ENCODE results near the gene CYP3A4.
"Not testable (repeated sequence)": the region's sequence is repeated elsewhere in the genome, so short reads cannot be mapped to it uniquely, and the experiment has no call there.

Gene CYP3A4

GRCh38 chr7:99730238-99730810 is 53.7 kb downstream of the CYP3A4 start:
- no peak overlapping the region for H3K27ac Mint-ChIP-seq
- H3K4me3 Mint-ChIP-seq, result no peak overlapping the region
- no peaks in the 10 kb centered on the region for H3K9me3 Mint-ChIP-seq
- no peaks in the 10 kb centered on the region for H3K36me3 Mint-ChIP-seq
- no peak for ATAC-seq
- H3K27me3 Mint-ChIP-seq, result no peaks in the 10 kb centered on the region
- no peaks in the 10 kb centered on the region for H3K4me1 Mint-ChIP-seq

GRCh38 chr7:99729486-99730237 is 54.3 kb downstream of the CYP3A4 start:
- Mint-ChIP-seq H3K27ac (no peak overlapping the region), H3K27me3 (no peaks in the 10 kb centered on the region), H3K4me1 (no peaks in the 10 kb centered on the region), H3K4me3 (no peak overlapping the region), H3K9me3 (no peaks in the 10 kb centered on the region), H3K36me3 (no peaks in the 10 kb centered on the region)
- ATAC-seq, result no peak

DNA sequence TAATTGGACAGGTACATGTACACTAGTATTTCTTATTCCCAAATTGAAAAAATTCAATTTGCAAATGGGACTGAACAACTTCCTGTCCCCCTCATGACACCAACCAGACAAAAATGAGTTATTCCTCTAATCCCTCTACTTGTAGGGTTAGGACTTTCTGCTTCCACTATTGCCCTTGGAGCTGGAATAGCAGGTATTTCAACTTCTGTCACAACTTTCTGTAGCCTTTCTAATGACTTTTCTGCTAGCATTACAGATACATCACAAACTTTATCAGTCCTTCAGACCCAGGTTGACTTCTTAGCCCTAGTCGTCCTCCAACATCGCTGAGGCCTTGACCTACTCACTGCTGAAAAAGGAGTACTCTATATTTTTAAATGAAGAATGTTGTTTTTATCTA is 55.4 kb downstream of the CYP3A4 start:
- H3K36me3 Mint-ChIP-seq, result no peaks in the 10 kb centered on the region
- H3K4me1 Mint-ChIP-seq, result no peaks in the 10 kb centered on the region
- no peak overlapping the region for H3K27ac Mint-ChIP-seq
- no peak for ATAC-seq
- no peak overlapping the region for H3K4me3 Mint-ChIP-seq
- no peaks in the 10 kb centered on the region for H3K27me3 Mint-ChIP-seq
- no peaks in the 10 kb centered on the region for H3K9me3 Mint-ChIP-seq

DNA sequence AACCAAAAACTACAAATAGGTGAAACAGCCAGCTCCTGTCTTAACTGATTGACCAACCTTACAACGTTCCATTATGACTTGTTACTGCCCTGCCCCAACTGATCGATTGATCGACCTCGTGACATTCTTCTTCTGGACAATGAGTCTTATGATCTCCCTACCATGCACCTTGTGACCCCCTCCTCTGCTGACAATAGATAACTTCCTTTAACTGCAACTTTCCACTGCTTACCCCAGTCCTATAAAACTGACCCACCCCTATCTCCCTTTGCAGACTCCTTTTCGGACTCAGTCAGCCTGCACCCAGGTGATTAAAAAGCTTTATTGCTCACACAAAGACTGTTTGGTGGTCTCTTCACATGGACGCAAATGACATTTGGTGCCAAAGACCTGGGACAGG is 60.8 kb downstream of the CYP3A4 start:
- not testable (repeated sequence) for ATAC-seq, H3K27me3 Mint-ChIP-seq, H3K4me3 Mint-ChIP-seq, H3K4me1 Mint-ChIP-seq, H3K36me3 Mint-ChIP-seq, H3K9me3 Mint-ChIP-seq, H3K27ac Mint-ChIP-seq

DNA sequence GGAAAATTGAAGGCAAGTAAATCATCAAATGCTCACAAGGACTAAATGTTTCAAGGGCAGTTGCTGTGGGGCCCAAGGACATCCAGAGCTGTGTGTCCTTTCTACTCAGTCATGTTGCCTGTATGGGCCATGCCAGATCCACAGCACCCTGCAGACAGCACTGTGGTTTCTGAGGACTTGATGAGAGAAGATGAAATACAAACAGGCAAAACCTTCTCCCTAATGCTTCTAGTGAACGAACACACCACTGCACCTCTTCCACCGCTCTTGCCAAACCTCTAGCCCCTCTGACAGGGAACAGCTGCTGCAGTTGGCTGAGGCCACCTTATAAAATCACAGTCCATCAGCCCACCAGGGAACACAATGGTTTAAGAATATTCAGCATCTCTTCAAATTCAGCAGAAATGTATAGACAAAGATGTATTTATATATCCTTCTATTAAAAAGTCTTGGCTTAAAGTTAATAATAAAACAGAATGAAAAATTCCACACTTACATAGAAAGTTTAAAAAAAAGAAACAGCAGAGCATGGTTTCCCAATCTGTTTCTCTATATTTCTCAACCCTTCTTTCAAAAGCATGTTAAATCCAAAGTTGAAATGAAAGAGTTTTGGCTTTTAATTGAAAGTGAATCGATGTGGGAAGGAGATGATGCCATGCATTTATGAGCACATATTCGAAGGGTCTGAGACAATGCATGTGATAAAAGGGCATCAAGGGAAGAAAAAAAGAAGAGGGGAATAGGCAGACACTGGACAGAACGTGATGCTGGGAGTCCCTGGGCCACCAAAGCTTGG is 63.0 kb downstream of the CYP3A4 start:
- no peak overlapping the region for H3K4me3 Mint-ChIP-seq
- H3K4me1 Mint-ChIP-seq, result no peaks in the 10 kb centered on the region
- no peak for ATAC-seq
- H3K27ac Mint-ChIP-seq, result no peak overlapping the region
- no peaks in the 10 kb centered on the region for H3K27me3 Mint-ChIP-seq
- H3K36me3 Mint-ChIP-seq, result no peaks in the 10 kb centered on the region
- no peaks in the 10 kb centered on the region for H3K9me3 Mint-ChIP-seq

- H3K27ac Mint-ChIP-seq, result no peak overlapping the region
- H3K4me3 Mint-ChIP-seq, result no peak overlapping the region
- H3K36me3 Mint-ChIP-seq, result peaks cover 6% of the 10 kb centered on the region
- H3K27me3 Mint-ChIP-seq, result peaks cover under 1% of the 10 kb centered on the region
- no peaks in the 10 kb centered on the region for H3K4me1 Mint-ChIP-seq
- ATAC-seq, result no peak
- H3K9me3 Mint-ChIP-seq, result no peaks in the 10 kb centered on the region
Observed at GRCh38 chr7:99719996-99720769, 63.8 kb downstream of the CYP3A4 start.

DNA sequence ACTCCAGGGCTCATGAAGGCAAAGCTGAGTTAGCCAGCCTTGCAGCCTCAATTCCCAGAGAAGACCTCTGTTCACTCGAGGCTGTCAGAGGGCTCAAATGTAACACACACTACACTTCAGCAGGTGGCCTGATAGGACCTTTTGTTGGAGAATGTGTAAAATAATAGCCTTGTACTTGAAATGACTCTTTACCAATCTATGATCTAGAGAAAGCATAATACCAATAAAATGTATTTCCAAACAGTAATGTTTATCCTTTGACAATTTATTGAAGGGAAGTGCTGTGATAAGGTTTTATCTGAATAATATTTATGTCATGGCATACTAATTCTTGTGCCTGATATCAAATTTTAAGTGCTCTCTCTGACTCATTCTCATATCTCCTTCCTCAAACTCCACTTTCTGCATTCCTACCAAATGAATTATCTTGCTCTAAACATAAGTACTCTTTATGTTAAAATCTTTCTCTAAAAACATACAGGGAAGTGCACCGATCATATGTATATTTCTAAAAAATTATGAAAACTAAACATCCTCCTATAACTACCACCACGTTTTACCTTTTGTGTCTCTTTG is 69.9 kb downstream of the CYP3A4 start:
- peaks cover 23% of the 10 kb centered on the region for H3K36me3 Mint-ChIP-seq
- peaks cover 8% of the 10 kb centered on the region for H3K27me3 Mint-ChIP-seq
- H3K9me3 Mint-ChIP-seq, result peaks cover 3% of the 10 kb centered on the region
- no peak overlapping the region for H3K4me3 Mint-ChIP-seq
- H3K27ac Mint-ChIP-seq, result no peak overlapping the region
- ATAC-seq, result no peak
- H3K4me1 Mint-ChIP-seq, result no peaks in the 10 kb centered on the region

DNA sequence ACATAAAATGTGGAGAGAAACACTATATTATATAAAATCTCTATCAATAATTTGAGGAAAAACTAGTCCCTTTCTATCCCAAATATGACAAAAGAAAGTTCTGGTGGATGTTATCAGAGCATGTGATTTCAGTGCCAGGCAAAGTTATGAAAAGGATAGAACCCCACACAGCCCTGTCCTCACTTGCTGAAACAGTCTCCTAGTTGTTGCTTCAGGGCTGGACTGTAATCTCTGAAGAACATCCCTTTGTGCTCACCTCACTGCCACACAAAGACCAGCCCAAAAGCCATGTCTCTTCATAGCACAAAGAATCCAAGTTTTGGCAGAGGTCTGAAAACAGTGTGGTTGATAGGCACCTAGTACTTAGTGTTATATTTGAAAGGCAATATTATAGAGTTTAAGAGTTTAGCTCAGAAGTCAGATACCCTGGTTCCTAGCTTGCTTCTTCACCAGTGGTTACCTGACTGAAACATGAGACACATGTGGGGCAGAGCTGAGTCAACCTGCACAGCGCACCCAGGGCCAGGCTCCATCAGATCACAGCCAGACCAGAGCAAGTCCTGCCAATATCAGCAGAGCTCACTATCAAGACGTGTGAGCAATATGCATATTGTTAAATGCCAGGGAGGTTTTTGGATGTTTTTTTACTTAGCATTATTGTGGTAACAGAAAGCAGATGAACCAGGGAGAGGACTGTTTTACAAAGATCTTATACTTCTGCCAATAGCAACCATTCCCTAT is 74.0 kb downstream of the CYP3A4 start:
- H3K36me3 Mint-ChIP-seq, result peaks cover 30% of the 10 kb centered on the region
- peaks cover 6% of the 10 kb centered on the region for H3K27me3 Mint-ChIP-seq
- ATAC-seq, result no peak
- H3K9me3 Mint-ChIP-seq, result peaks cover 3% of the 10 kb centered on the region
- no peaks in the 10 kb centered on the region for H3K4me1 Mint-ChIP-seq
- no peak overlapping the region for H3K4me3 Mint-ChIP-seq
- no peak overlapping the region for H3K27ac Mint-ChIP-seq

GRCh38 chr7:99709260-99709659 is 74.7 kb downstream of the CYP3A4 start:
- ATAC-seq, result no peak
- no peak overlapping the region for H3K4me3 Mint-ChIP-seq
- peaks cover 22% of the 10 kb centered on the region for H3K36me3 Mint-ChIP-seq
- peaks cover 2% of the 10 kb centered on the region for H3K9me3 Mint-ChIP-seq
- no peak overlapping the region for H3K27ac Mint-ChIP-seq
- H3K27me3 Mint-ChIP-seq, result no peaks in the 10 kb centered on the region
- no peaks in the 10 kb centered on the region for H3K4me1 Mint-ChIP-seq

DNA sequence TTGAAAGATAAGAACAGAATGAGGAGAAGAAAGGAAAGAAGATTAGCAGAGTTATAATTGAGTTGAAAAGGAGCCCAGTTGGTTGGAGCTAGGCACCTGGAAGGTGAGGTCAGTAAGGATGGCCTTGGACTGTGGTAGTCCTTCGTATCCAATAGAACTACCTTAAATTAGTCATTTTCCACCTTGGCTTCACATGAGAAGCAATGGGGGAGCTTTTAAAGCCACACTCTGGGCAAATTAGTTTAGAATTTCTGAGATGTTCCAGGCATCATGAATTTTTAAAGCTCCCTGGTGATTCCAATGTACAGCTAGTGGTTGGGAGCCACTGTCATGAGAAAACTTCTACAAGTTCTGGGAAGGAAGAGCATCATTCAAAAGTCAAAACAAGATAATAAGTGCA is 76.9 kb downstream of the CYP3A4 start:
- Mint-ChIP-seq H3K4me3 (no peak overlapping the region), H3K4me1 (no peaks in the 10 kb centered on the region), H3K36me3 (peaks cover 15% of the 10 kb centered on the region), H3K27ac (no peak overlapping the region), H3K9me3 (no peaks in the 10 kb centered on the region), H3K27me3 (peaks cover 9% of the 10 kb centered on the region)
- no peak for ATAC-seq
